ENCODE data around the gene MRO.
"Not testable (repeated sequence)": the region's sequence is repeated elsewhere in the genome, so short reads cannot be mapped to it uniquely, and the experiment has no call there.

MRO gene

GRCh38 chr18:50819728-50820378 is at the start of gene MRO:
Gene MRO (minus strand): TSS chr18:50820016. CDS start chr18:50809400, 10,616 bp downstream.
- H3K4me1 ChIP-seq (ENCODE audit: control insufficient read depth in 1 of 2, insufficient read depth in 2 of 2, low read length in 2 of 2), result peaks cover 8 to 26% of the 10 kb centered on the region in 2 donors
- no peaks in the 10 kb centered on the region for H3K36me3 ChIP-seq (ENCODE audit: control insufficient read depth in 1 of 2, insufficient read depth in 2 of 2, low read length in 2 of 2)
- H3K9me3 ChIP-seq (ENCODE audit: control insufficient read depth in 1 of 2, low read length in 2 of 2), result no peaks in the 10 kb centered on the region
- H3K27ac ChIP-seq (ENCODE audit: low read length), result no peak within 1 kb of the TSS
- H3K4me3 ChIP-seq (ENCODE audit: low read depth in 1 of 2, low read length in 2 of 2), result peak within 1 kb of the TSS; percentile 60 to 61
- no peaks in the 10 kb centered on the region for H3K27me3 ChIP-seq (ENCODE audit: low read depth, low read length)

- H3K27ac ChIP-seq (ENCODE audit: low read length), result no peak overlapping the region
- no peaks in the 10 kb centered on the region for H3K36me3 ChIP-seq (ENCODE audit: control insufficient read depth in 1 of 2, insufficient read depth in 2 of 2, low read length in 2 of 2)
- no peaks in the 10 kb centered on the region for H3K27me3 ChIP-seq (ENCODE audit: low read depth, low read length)
- no peaks in the 10 kb centered on the region for H3K4me1 ChIP-seq (ENCODE audit: control insufficient read depth in 1 of 2, insufficient read depth in 2 of 2, low read length in 2 of 2)
- no peak overlapping the region for H3K4me3 ChIP-seq (ENCODE audit: low read depth in 1 of 2, low read length in 2 of 2)
- no peaks in the 10 kb centered on the region for H3K9me3 ChIP-seq (ENCODE audit: control insufficient read depth in 1 of 2, low read length in 2 of 2)
Measured at GRCh38 chr18:50869150-50869549, 49.3 kb upstream of the MRO start.

- Histone ChIP-seq H3K4me1 (ENCODE audit: control insufficient read depth in 1 of 2, insufficient read depth in 2 of 2, low read length in 2 of 2) (no peaks in the 10 kb centered on the region), H3K27ac (ENCODE audit: low read length) (no peak overlapping the region), H3K27me3 (ENCODE audit: low read depth, low read length) (no peaks in the 10 kb centered on the region), H3K36me3 (ENCODE audit: control insufficient read depth in 1 of 2, insufficient read depth in 2 of 2, low read length in 2 of 2) (no peaks in the 10 kb centered on the region), H3K4me3 (ENCODE audit: low read depth in 1 of 2, low read length in 2 of 2) (no peak overlapping the region), H3K9me3 (ENCODE audit: control insufficient read depth in 1 of 2, low read length in 2 of 2) (no peaks in the 10 kb centered on the region)
Measured at GRCh38 chr18:50866765-50867164, 46.9 kb upstream of the MRO start.

GRCh38 chr18:50863840-50864375 is 44.1 kb upstream of the MRO start:
- Histone ChIP-seq H3K4me3 (ENCODE audit: low read depth in 1 of 2, low read length in 2 of 2) (no peak overlapping the region), H3K27me3 (ENCODE audit: low read depth, low read length) (no peaks in the 10 kb centered on the region)

GRCh38 chr18:50862401-50862800 is 42.6 kb upstream of the MRO start:
- H3K9me3 ChIP-seq (ENCODE audit: control insufficient read depth in 1 of 2, low read length in 2 of 2), result no peaks in the 10 kb centered on the region
- H3K4me1 ChIP-seq (ENCODE audit: control insufficient read depth in 1 of 2, insufficient read depth in 2 of 2, low read length in 2 of 2), result no peaks in the 10 kb centered on the region
- H3K36me3 ChIP-seq (ENCODE audit: control insufficient read depth in 1 of 2, insufficient read depth in 2 of 2, low read length in 2 of 2), result no peaks in the 10 kb centered on the region
- no peak overlapping the region for H3K4me3 ChIP-seq (ENCODE audit: low read depth in 1 of 2, low read length in 2 of 2)
- no peaks in the 10 kb centered on the region for H3K27me3 ChIP-seq (ENCODE audit: low read depth, low read length)
- no peak overlapping the region for H3K27ac ChIP-seq (ENCODE audit: low read length)

More at GRCh38 chr18:50863840-50864375, 44.1 kb upstream of the MRO start:
- H3K36me3 ChIP-seq (ENCODE audit: control insufficient read depth in 1 of 2, insufficient read depth in 2 of 2, low read length in 2 of 2), result no peaks in the 10 kb centered on the region
- H3K9me3 ChIP-seq (ENCODE audit: control insufficient read depth in 1 of 2, low read length in 2 of 2), result no peaks in the 10 kb centered on the region
- H3K4me1 ChIP-seq (ENCODE audit: control insufficient read depth in 1 of 2, insufficient read depth in 2 of 2, low read length in 2 of 2), result no peaks in the 10 kb centered on the region
- no peak overlapping the region for H3K27ac ChIP-seq (ENCODE audit: low read length)

GRCh38 chr18:50861617-50862016 is 41.8 kb upstream of the MRO start:
- H3K9me3 ChIP-seq (ENCODE audit: control insufficient read depth in 1 of 2, low read length in 2 of 2), result no peaks in the 10 kb centered on the region
- no peaks in the 10 kb centered on the region for H3K27me3 ChIP-seq (ENCODE audit: low read depth, low read length)
- H3K36me3 ChIP-seq (ENCODE audit: control insufficient read depth in 1 of 2, insufficient read depth in 2 of 2, low read length in 2 of 2), result no peaks in the 10 kb centered on the region
- no peaks in the 10 kb centered on the region for H3K4me1 ChIP-seq (ENCODE audit: control insufficient read depth in 1 of 2, insufficient read depth in 2 of 2, low read length in 2 of 2)
- no peak overlapping the region for H3K27ac ChIP-seq (ENCODE audit: low read length)
- no peak overlapping the region for H3K4me3 ChIP-seq (ENCODE audit: low read depth in 1 of 2, low read length in 2 of 2)

GRCh38 chr18:50859793-50860555 is 40.2 kb upstream of the MRO start:
- Histone ChIP-seq H3K27me3 (ENCODE audit: low read depth, low read length) (no peaks in the 10 kb centered on the region), H3K9me3 (ENCODE audit: control insufficient read depth in 1 of 2, low read length in 2 of 2) (no peaks in the 10 kb centered on the region), H3K36me3 (ENCODE audit: control insufficient read depth in 1 of 2, insufficient read depth in 2 of 2, low read length in 2 of 2) (no peaks in the 10 kb centered on the region), H3K4me1 (ENCODE audit: control insufficient read depth in 1 of 2, insufficient read depth in 2 of 2, low read length in 2 of 2) (no peaks in the 10 kb centered on the region), H3K4me3 (ENCODE audit: low read depth in 1 of 2, low read length in 2 of 2) (no peak overlapping the region), H3K27ac (ENCODE audit: low read length) (no peak overlapping the region)

GRCh38 chr18:50857694-50858093 is 37.9 kb upstream of the MRO start:
- Histone ChIP-seq H3K9me3 (ENCODE audit: control insufficient read depth in 1 of 2, low read length in 2 of 2) (no peaks in the 10 kb centered on the region), H3K4me1 (ENCODE audit: control insufficient read depth in 1 of 2, insufficient read depth in 2 of 2, low read length in 2 of 2) (peaks cover 0 to 5% of the 10 kb centered on the region in 2 donors), H3K4me3 (ENCODE audit: low read depth in 1 of 2, low read length in 2 of 2) (no peak overlapping the region), H3K36me3 (ENCODE audit: control insufficient read depth in 1 of 2, insufficient read depth in 2 of 2, low read length in 2 of 2) (no peaks in the 10 kb centered on the region), H3K27me3 (ENCODE audit: low read depth, low read length) (no peaks in the 10 kb centered on the region), H3K27ac (ENCODE audit: low read length) (no peak overlapping the region)

- not testable (repeated sequence) for H3K36me3 ChIP-seq (ENCODE audit: control insufficient read depth in 1 of 2, insufficient read depth in 2 of 2, low read length in 2 of 2); H3K4me1 ChIP-seq (ENCODE audit: control insufficient read depth in 1 of 2, insufficient read depth in 2 of 2, low read length in 2 of 2); H3K27me3 ChIP-seq (ENCODE audit: low read depth, low read length); H3K4me3 ChIP-seq (ENCODE audit: low read depth in 1 of 2, low read length in 2 of 2); H3K27ac ChIP-seq (ENCODE audit: low read length); H3K9me3 ChIP-seq (ENCODE audit: control insufficient read depth in 1 of 2, low read length in 2 of 2)
Measured at GRCh38 chr18:50857166-50857565, 37.4 kb upstream of the MRO start.

GRCh38 chr18:50855976-50856757 is 36.4 kb upstream of the MRO start:
- peaks cover 0 to 5% of the 10 kb centered on the region in 2 donors for H3K4me1 ChIP-seq (ENCODE audit: control insufficient read depth in 1 of 2, insufficient read depth in 2 of 2, low read length in 2 of 2)
- H3K9me3 ChIP-seq (ENCODE audit: control insufficient read depth in 1 of 2, low read length in 2 of 2), result no peaks in the 10 kb centered on the region
- H3K4me3 ChIP-seq (ENCODE audit: low read depth in 1 of 2, low read length in 2 of 2), result no peak overlapping the region
- no peak overlapping the region for H3K27ac ChIP-seq (ENCODE audit: low read length)
- no peaks in the 10 kb centered on the region for H3K27me3 ChIP-seq (ENCODE audit: low read depth, low read length)
- no peaks in the 10 kb centered on the region for H3K36me3 ChIP-seq (ENCODE audit: control insufficient read depth in 1 of 2, insufficient read depth in 2 of 2, low read length in 2 of 2)

- Histone ChIP-seq H3K9me3 (ENCODE audit: control insufficient read depth in 1 of 2, low read length in 2 of 2) (no peaks in the 10 kb centered on the region), H3K27ac (ENCODE audit: low read length) (peak overlapping the region; percentile 62), H3K36me3 (ENCODE audit: control insufficient read depth in 1 of 2, insufficient read depth in 2 of 2, low read length in 2 of 2) (no peaks in the 10 kb centered on the region), H3K4me3 (ENCODE audit: low read depth in 1 of 2, low read length in 2 of 2) (no peak overlapping the region), H3K27me3 (ENCODE audit: low read depth, low read length) (no peaks in the 10 kb centered on the region), H3K4me1 (ENCODE audit: control insufficient read depth in 1 of 2, insufficient read depth in 2 of 2, low read length in 2 of 2) (peaks cover 0 to 5% of the 10 kb centered on the region in 2 donors)
Measured at GRCh38 chr18:50853863-50854271, 34.1 kb upstream of the MRO start.

All from muscle layer of duodenum (tissue), 2 donors.